ENCODE results near the gene KCNQ1OT1.

The KCNQ1OT1 gene

DNA sequence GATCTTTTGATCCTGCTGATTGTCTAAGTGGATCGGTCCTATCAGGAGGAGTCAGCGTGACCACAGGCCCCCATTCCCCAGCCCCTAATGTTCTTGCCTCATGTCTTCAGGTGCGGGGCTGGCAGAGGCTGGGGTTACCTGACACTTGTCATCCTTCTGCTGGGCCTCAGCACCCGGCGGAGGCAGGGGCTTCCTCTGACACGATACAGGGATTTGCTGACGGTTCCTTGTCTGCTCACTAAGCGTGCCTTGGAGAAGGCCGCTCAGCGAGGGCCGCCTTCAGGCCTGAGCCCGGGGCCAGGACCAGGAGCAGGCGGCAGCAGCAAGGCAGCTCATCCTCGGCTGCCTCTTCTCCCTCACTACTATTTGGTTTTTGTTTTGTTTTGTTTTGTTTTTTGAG lies 45.7 kb upstream of the KCNQ1OT1 start:
- H3K4me3 ChIP-seq (ENCODE audit: low read depth, low read length) = no peak overlapping the region
- no peak for DNase-seq (ENCODE audit: low read depth)
- in situ Hi-C loops (cut with HindIII; ENCODE audit: low sequenced_read_pairs) = no loop called here
- TF ChIP-seq, protein P1, sequence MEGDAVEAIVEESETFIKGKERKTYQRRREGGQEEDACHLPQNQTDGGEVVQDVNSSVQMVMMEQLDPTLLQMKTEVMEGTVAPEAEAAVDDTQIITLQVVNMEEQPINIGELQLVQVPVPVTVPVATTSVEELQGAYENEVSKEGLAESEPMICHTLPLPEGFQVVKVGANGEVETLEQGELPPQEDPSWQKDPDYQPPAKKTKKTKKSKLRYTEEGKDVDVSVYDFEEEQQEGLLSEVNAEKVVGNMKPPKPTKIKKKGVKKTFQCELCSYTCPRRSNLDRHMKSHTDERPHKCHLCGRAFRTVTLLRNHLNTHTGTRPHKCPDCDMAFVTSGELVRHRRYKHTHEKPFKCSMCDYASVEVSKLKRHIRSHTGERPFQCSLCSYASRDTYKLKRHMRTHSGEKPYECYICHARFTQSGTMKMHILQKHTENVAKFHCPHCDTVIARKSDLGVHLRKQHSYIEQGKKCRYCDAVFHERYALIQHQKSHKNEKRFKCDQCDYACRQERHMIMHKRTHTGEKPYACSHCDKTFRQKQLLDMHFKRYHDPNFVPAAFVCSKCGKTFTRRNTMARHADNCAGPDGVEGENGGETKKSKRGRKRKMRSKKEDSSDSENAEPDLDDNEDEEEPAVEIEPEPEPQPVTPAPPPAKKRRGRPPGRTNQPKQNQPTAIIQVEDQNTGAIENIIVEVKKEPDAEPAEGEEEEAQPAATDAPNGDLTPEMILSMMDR (IDR thresholded peaks at IDR 0.05; ENCODE audit: low read depth, low read length, missing control alignments) = no peak

DNA sequence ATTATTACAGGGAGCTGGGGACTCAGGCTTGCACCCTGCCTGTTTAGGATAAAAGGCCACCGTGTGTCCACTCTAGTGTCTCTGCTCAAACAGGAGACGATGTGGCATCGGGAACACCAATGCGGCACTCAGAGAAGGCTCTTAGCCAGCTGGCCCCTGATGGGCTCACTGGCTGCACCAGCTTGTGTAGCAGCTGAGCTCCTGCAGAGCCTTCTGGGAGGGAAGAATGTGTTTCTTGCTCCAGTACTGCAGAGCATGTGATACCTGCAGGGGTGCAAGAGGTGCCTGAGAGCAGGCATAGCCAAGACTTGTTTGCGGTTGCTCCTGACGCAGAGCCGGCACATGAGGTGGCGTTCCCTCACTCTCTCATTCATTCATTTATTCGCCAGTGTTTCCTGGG lies 44.4 kb upstream of the KCNQ1OT1 start:
- H3K4me3 ChIP-seq (ENCODE audit: low read depth, low read length) = no peak overlapping the region
- in situ Hi-C loops (cut with HindIII; ENCODE audit: low sequenced_read_pairs) = no loop called here
- DNase-seq (ENCODE audit: low read depth) = no peak
- TF ChIP-seq, protein P1 (IDR thresholded peaks at IDR 0.05; ENCODE audit: low read depth, low read length, missing control alignments) = no peak

DNA sequence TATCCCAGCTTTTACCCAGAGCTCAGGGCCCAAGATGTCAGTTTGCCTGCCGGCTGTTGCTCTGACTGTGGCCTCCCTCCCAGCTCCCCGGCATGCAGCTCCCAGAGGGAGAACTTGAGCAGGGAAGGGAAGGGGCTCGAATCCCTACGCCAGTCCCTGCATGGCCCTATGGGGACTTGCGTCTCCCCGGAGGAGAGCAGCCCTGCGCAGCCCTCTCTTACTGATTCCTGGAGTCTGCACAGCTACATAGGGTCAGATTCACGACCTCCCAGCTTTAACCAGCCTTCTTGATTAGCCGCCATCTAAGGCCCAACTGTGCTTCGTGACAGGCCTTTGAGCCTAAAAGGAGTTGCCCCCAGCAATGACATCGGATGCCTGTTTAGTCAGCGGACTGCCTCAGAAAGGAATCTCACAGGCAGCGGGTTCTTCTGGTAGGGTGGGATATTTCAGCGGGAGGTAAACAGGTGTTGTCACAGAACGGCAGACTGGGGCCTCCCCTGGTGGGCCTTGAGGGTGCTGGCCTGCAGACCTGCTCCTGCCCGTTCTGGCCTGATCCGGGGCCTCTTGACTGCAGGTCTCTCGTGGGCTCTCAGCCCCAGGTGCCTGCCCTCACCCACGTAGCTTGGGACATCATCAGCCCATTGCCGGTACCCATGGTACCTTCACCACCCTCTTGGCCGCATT lies 43.8 kb upstream of the KCNQ1OT1 start:
- in situ Hi-C loops (cut with HindIII; ENCODE audit: low sequenced_read_pairs) = no loop called here

DNA sequence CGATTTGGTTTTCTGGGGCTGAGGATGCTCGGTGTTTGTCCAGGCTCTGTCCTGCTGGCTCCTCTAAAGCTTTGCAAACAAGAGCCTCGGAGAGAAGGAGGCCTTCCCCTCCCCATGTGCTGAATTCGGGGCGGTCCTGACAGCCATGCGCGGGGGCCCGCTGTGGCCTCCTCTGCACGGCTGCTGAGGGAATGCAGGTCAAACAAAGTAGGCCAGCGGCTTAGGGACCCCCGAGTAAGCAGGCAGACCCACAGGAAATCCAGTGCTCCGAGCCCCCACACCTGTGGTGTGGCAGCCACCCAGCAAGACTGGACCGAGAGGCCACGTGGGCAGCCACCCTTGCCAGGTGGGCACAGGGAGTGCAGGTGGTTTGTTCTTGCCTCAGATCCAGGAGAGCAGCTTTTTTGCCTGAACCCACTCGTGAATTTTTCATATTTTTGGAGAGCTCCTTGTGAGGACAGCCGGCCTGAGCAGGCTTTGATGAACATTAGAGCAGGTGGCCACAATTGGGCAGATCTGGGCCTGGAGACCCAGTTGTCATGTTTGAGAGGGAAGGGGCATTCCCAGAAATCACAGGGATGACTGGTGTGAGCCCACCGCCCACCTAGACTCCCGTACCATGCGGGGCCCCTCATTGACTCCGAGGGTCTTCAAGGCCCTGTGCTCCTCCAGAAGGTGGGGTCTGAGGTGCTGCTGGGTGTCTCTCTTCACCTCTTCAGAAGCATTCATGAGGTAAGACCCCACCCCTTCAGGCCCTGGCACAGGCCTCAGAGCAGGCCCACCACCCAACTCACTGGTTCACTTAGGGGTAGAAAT lies 43.0 kb upstream of the KCNQ1OT1 start:
- DNase-seq (ENCODE audit: low read depth) = no peak
- H3K4me3 ChIP-seq (ENCODE audit: low read depth, low read length) = no peak overlapping the region
- TF ChIP-seq, protein P1 (IDR thresholded peaks at IDR 0.05; ENCODE audit: low read depth, low read length, missing control alignments) = no peak
- in situ Hi-C loops (cut with HindIII; ENCODE audit: low sequenced_read_pairs) = no loop called here

More for the DNA sequence above, 43.8 kb upstream of the KCNQ1OT1 start:
- no peak for DNase-seq (ENCODE audit: low read depth)
- TF ChIP-seq, protein P1 (IDR thresholded peaks at IDR 0.05; ENCODE audit: low read depth, low read length, missing control alignments) = no peak
- no peak overlapping the region for H3K4me3 ChIP-seq (ENCODE audit: low read depth, low read length)

DNA sequence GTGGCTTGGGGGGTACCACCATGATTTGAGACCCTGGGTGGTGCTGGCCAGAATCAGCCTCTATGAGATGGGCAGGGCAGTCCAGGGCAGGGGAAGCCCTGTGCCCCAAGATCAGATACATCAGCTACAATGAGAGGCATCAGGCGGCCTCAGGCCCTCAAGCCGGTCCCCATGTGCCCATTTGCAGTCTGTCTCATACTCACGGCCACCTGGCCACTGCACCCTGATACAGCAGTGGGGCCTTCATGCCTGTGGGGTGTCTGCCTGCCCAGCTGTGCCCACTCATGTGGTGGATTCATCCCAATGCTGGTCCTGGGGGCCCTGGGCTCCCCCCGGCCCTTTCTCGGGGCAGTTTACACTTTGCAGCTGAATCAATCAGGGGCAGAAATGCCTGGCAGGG lies 42.4 kb upstream of the KCNQ1OT1 start:
- no peak for DNase-seq (ENCODE audit: low read depth)
- H3K4me3 ChIP-seq (ENCODE audit: low read depth, low read length) = no peak overlapping the region
- TF ChIP-seq, protein P1 (IDR thresholded peaks at IDR 0.05; ENCODE audit: low read depth, low read length, missing control alignments) = no peak
- in situ Hi-C loops (cut with HindIII; ENCODE audit: low sequenced_read_pairs) = no loop called here

DNA sequence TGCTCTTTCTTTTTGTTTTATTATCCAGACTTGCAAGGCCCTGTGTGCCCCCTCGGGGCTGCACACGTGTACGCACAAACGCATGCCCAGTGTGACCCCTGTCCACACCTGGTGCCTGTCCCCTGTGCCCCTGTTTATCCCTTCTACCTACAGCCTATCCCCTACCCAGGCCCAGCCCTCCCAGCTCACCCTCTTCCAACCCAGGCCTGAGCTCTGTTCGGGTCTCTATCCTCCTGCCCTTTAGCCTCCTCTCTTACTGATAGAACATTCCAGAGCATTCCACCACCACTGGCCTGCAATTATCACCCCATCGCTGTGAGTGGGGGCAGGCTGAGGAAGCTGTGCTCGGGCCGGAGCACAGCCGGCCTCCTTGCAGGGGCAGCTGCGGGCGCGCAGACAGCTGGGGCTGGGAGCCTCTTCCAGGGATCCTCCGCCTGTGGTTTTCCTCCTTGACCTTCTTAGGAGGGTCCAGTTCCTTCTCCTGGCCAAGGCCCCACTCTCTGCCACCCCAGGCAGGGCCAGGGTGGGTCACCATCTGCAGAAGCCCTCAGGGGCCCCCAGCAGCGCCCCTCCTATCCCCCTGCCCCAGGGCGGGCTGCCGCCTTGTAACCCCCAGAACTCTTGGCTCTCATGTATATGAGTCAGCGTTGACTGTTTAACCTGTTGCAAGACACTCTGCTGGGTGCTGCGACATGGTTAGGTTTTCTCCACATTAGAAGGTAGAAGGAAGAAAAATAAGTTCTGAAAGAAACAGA lies 41.8 kb upstream of the KCNQ1OT1 start:
- no peak overlapping the region for H3K4me3 ChIP-seq (ENCODE audit: low read depth, low read length)
- TF ChIP-seq, protein P1 (IDR thresholded peaks at IDR 0.05; ENCODE audit: low read depth, low read length, missing control alignments) = no peak
- peak; percentile 40 for DNase-seq (ENCODE audit: low read depth)
- in situ Hi-C loops (cut with HindIII; ENCODE audit: low sequenced_read_pairs) = no loop called here
